Measurements from ENCODE around the gene MIPEP. TPM values are rescaled to one million over a fixed set of nuclear protein-coding genes. Genes with fewer than 3 reads are reported as not detected.
"Not testable (repeated sequence)": the region's sequence is repeated elsewhere in the genome, so short reads cannot be mapped to it uniquely, and the experiment has no call there.

MIPEP gene
- total RNA-seq, 2 donors from 2014 or later: 15.0 to 15.7 TPM

GRCh38 chr13:23894746-23895145, 5.5 kb upstream of the MIPEP start:
- not testable (repeated sequence) for DNase-seq (ENCODE audit: low spot score)
- intact Hi-C loops (cut with DNase I): loop anchor here in 1 of 2 donors (5.0 kb wide), 1 partner anchor 428 kb away; no protein-coding TSS in a partner anchor

- intact Hi-C loops (cut with DNase I): loop anchor here in 1 of 2 donors (5.0 kb wide), 1 partner anchor 429 kb away; no protein-coding TSS in a partner anchor
- DNase-seq (ENCODE audit: low spot score): not testable (repeated sequence)
Measured at GRCh38 chr13:23893791-23894190, 4.6 kb upstream of the MIPEP start.

- intact Hi-C loops (cut with DNase I): loop anchor here (5.0 to 10.0 kb wide), 2 partner anchors 315 to 432 kb away; partner anchors contain the start of gene TNFRSF19 (in 1 of the 2)
Measured at GRCh38 chr13:23889615-23890607, 711 bp upstream of the MIPEP start.

GRCh38 chr13:23884361-23884760, 4.8 kb downstream of the MIPEP start:
- intact Hi-C loops (cut with DNase I): loop anchor here in 1 of 2 donors (10.0 kb wide), 1 partner anchor 310 kb away; the partner anchor contains the start of gene TNFRSF19
- DNase-seq (ENCODE audit: low spot score): not testable (repeated sequence)

More at GRCh38 chr13:23889615-23890607, 711 bp upstream of the MIPEP start:
- DNase-seq (ENCODE audit: low spot score): no peak

GRCh38 chr13:23883255-23883654, 5.9 kb downstream of the MIPEP start:
- DNase-seq (ENCODE audit: low spot score): no peak
- intact Hi-C loops (cut with DNase I): loop anchor here in 1 of 2 donors (10.0 kb wide), 1 partner anchor 308 kb away; the partner anchor contains the start of gene TNFRSF19

GRCh38 chr13:23881402-23881800, 7.8 kb downstream of the MIPEP start:
- intact Hi-C loops (cut with DNase I): loop anchor here in 1 of 2 donors (10.0 kb wide), 1 partner anchor 307 kb away; the partner anchor contains the start of gene TNFRSF19

GRCh38 chr13:23880493-23881401, 8.5 kb downstream of the MIPEP start:
- intact Hi-C loops (cut with DNase I): loop anchor here in 1 of 2 donors (10.0 kb wide), 1 partner anchor 306 kb away; the partner anchor contains the start of gene TNFRSF19
- DNase-seq (ENCODE audit: low spot score): not testable (repeated sequence)

More at GRCh38 chr13:23881402-23881800, 7.8 kb downstream of the MIPEP start:
- not testable (repeated sequence) for DNase-seq (ENCODE audit: low spot score)

GRCh38 chr13:23877286-23877685, 11.9 kb downstream of the MIPEP start:
- intact Hi-C loops (cut with DNase I): loop anchor here in 1 of 2 donors (10.0 kb wide), 1 partner anchor 302 kb away; the partner anchor contains the start of gene TNFRSF19
- no peak for DNase-seq (ENCODE audit: low spot score)

GRCh38 chr13:23876265-23876664, 12.9 kb downstream of the MIPEP start:
- DNase-seq (ENCODE audit: low spot score): no peak
- intact Hi-C loops (cut with DNase I): loop anchor here in 1 of 2 donors (10.0 kb wide), 1 partner anchor 301 kb away; the partner anchor contains the start of gene TNFRSF19

- intact Hi-C loops (cut with DNase I): loop anchor here (5.0 to 10.0 kb wide), 2 partner anchors 297 to 404 kb away; partner anchors contain the start of gene TNFRSF19 (in 1 of the 2)
Measured at GRCh38 chr13:23871616-23872220, 17.5 kb downstream of the MIPEP start.

GRCh38 chr13:23870356-23871140, 18.7 kb downstream of the MIPEP start:
- intact Hi-C loops (cut with DNase I): loop anchor here (5.0 to 10.0 kb wide), 2 partner anchors 296 to 403 kb away; partner anchors contain the start of gene TNFRSF19 (in 1 of the 2)
- DNase-seq (ENCODE audit: low spot score): no peak

More at GRCh38 chr13:23871616-23872220, 17.5 kb downstream of the MIPEP start:
- no peak for DNase-seq (ENCODE audit: low spot score)

GRCh38 chr13:23868521-23868920, 20.7 kb downstream of the MIPEP start:
- no peak for DNase-seq (ENCODE audit: low spot score)
- intact Hi-C loops (cut with DNase I): no loop called here

- DNase-seq (ENCODE audit: low spot score): no peak
- intact Hi-C loops (cut with DNase I): no loop called here
Measured at GRCh38 chr13:23867027-23867491, 22.1 kb downstream of the MIPEP start.

GRCh38 chr13:23866420-23867026, 22.7 kb downstream of the MIPEP start:
- intact Hi-C loops (cut with DNase I): no loop called here

GRCh38 chr13:23865906-23866305, 23.3 kb downstream of the MIPEP start:
- intact Hi-C loops (cut with DNase I): no loop called here
- DNase-seq (ENCODE audit: low spot score): no peak

More at GRCh38 chr13:23866420-23867026, 22.7 kb downstream of the MIPEP start:
- no peak for DNase-seq (ENCODE audit: low spot score)

GRCh38 chr13:23865026-23865425, 24.2 kb downstream of the MIPEP start:
- DNase-seq (ENCODE audit: low spot score): no peak
- intact Hi-C loops (cut with DNase I): no loop called here

GRCh38 chr13:23861310-23861709, 27.9 kb downstream of the MIPEP start:
- no peak for DNase-seq (ENCODE audit: low spot score)
- intact Hi-C loops (cut with DNase I): no loop called here
